ENCODE results near the gene DDX3Y. TPM values are rescaled to one million over a fixed set of nuclear protein-coding genes. Genes with fewer than 3 reads are reported as not detected.
A peak's percentile ranks its signal among the peaks of the same experiment; 100 is the strongest.

Gene DDX3Y
- total RNA-seq, result 100 to 1,000 TPM; 523 to 581 TPM
- total RNA-seq, result 0.58 to 1,227 reads per million in 2 donors

GRCh38 chrY:12904618-12905516, at the start of gene DDX3Y:
TSS of gene DDX3Y (plus strand) at chrY:12904868. CDS start at chrY:12904937, 69 bp downstream.
- DNase-seq (peak; percentile 59 to 75 (median 69)), ATAC-seq (peak; percentile 93)
- Mint-ChIP-seq H3K4me3 (peak within 1 kb of the TSS; percentile 98), H3K4me1 (peaks cover 13% of the 10 kb centered on the region), H3K27ac (peak within 1 kb of the TSS; percentile 97), H3K36me3 (ENCODE audit: low read depth) (no peaks in the 10 kb centered on the region), H3K27me3 (no peaks in the 10 kb centered on the region)
- H3K9me3 ChIP-seq (ENCODE audit: control insufficient read depth, low read length, poor library complexity, severe bottlenecking), result no peaks in the 10 kb centered on the region

- H3K9me3 ChIP-seq (ENCODE audit: control insufficient read depth, low read length, poor library complexity, severe bottlenecking), result no peaks in the 10 kb centered on the region
- peaks cover 2% of the 10 kb centered on the region for H3K4me1 Mint-ChIP-seq
- no peak overlapping the region for H3K27ac Mint-ChIP-seq
- ATAC-seq (no peak), DNase-seq (no peak)
- no peak overlapping the region for H3K4me3 Mint-ChIP-seq
- H3K36me3 Mint-ChIP-seq (ENCODE audit: low read depth), result peaks cover 3% of the 10 kb centered on the region
- H3K27me3 Mint-ChIP-seq, result no peaks in the 10 kb centered on the region
Measured at GRCh38 chrY:12855791-12856275, 48.8 kb upstream of the DDX3Y start.

GRCh38 chrY:12867960-12868359, 36.7 kb upstream of the DDX3Y start:
- Mint-ChIP-seq H3K4me1 (no peaks in the 10 kb centered on the region), H3K27me3 (no peaks in the 10 kb centered on the region), H3K36me3 (ENCODE audit: low read depth) (no peaks in the 10 kb centered on the region), H3K27ac (no peak overlapping the region), H3K4me3 (no peak overlapping the region)
- ATAC-seq (no peak), DNase-seq (no peak)
- H3K9me3 ChIP-seq (ENCODE audit: control insufficient read depth, low read length, poor library complexity, severe bottlenecking), result no peaks in the 10 kb centered on the region

- no peak overlapping the region for H3K27ac Mint-ChIP-seq
- no peaks in the 10 kb centered on the region for H3K36me3 Mint-ChIP-seq (ENCODE audit: low read depth)
- DNase-seq (no peak), ATAC-seq (no peak)
- H3K4me3 Mint-ChIP-seq, result no peak overlapping the region
- H3K4me1 Mint-ChIP-seq, result no peaks in the 10 kb centered on the region
- H3K27me3 Mint-ChIP-seq, result no peaks in the 10 kb centered on the region
- no peaks in the 10 kb centered on the region for H3K9me3 ChIP-seq (ENCODE audit: control insufficient read depth, low read length, poor library complexity, severe bottlenecking)
Measured at GRCh38 chrY:12896973-12897372, 7.7 kb upstream of the DDX3Y start.

GRCh38 chrY:12898604-12899003, 6.1 kb upstream of the DDX3Y start:
- Mint-ChIP-seq H3K27me3 (no peaks in the 10 kb centered on the region), H3K4me3 (no peak overlapping the region), H3K27ac (no peak overlapping the region), H3K4me1 (no peaks in the 10 kb centered on the region), H3K36me3 (ENCODE audit: low read depth) (no peaks in the 10 kb centered on the region)
- DNase-seq, result no peak
- ATAC-seq, result no peak
- no peaks in the 10 kb centered on the region for H3K9me3 ChIP-seq (ENCODE audit: control insufficient read depth, low read length, poor library complexity, severe bottlenecking)

GRCh38 chrY:12905517-12905872, 827 bp downstream of the DDX3Y start:
- Mint-ChIP-seq H3K4me1 (peaks cover 16% of the 10 kb centered on the region), H3K27ac (peak overlapping the region; percentile 97), H3K4me3 (peak overlapping the region; percentile 98), H3K27me3 (no peaks in the 10 kb centered on the region), H3K36me3 (ENCODE audit: low read depth) (no peaks in the 10 kb centered on the region)
- DNase-seq (peak; percentile 38 to 57 (median 44)), ATAC-seq (peak; percentile 48)
- H3K9me3 ChIP-seq (ENCODE audit: control insufficient read depth, low read length, poor library complexity, severe bottlenecking), result no peaks in the 10 kb centered on the region

GRCh38 chrY:12905895-12906294, 1.2 kb downstream of the DDX3Y start:
- peak overlapping the region; percentile 98 for H3K4me3 Mint-ChIP-seq
- H3K36me3 Mint-ChIP-seq (ENCODE audit: low read depth), result no peaks in the 10 kb centered on the region
- H3K27ac Mint-ChIP-seq, result peak overlapping the region; percentile 97
- H3K9me3 ChIP-seq (ENCODE audit: control insufficient read depth, low read length, poor library complexity, severe bottlenecking), result no peaks in the 10 kb centered on the region
- no peaks in the 10 kb centered on the region for H3K27me3 Mint-ChIP-seq
- no peak for DNase-seq
- ATAC-seq, result no peak
- peaks cover 16% of the 10 kb centered on the region for H3K4me1 Mint-ChIP-seq

- no peaks in the 10 kb centered on the region for H3K27me3 Mint-ChIP-seq
- no peak overlapping the region for H3K27ac Mint-ChIP-seq
- no peak overlapping the region for H3K4me3 Mint-ChIP-seq
- peaks cover 4% of the 10 kb centered on the region for H3K36me3 Mint-ChIP-seq (ENCODE audit: low read depth)
- no peaks in the 10 kb centered on the region for H3K9me3 ChIP-seq (ENCODE audit: control insufficient read depth, low read length, poor library complexity, severe bottlenecking)
- ATAC-seq (no peak), DNase-seq (no peak)
- peaks cover 11% of the 10 kb centered on the region for H3K4me1 Mint-ChIP-seq
Measured at GRCh38 chrY:12913541-12913940, 8.9 kb downstream of the DDX3Y start.

GRCh38 chrY:12928043-12928442, 23.4 kb downstream of the DDX3Y start:
- no peaks in the 10 kb centered on the region for H3K36me3 Mint-ChIP-seq (ENCODE audit: low read depth)
- H3K4me3 Mint-ChIP-seq, result no peak overlapping the region

GRCh38 chrY:12941725-12942687, 37.3 kb downstream of the DDX3Y start:
- DNase-seq, result no peak
- no peaks in the 10 kb centered on the region for H3K9me3 ChIP-seq (ENCODE audit: control insufficient read depth, low read length, poor library complexity, severe bottlenecking)
- peak overlapping the region; percentile 24 for H3K27ac Mint-ChIP-seq
- H3K36me3 Mint-ChIP-seq (ENCODE audit: low read depth), result no peaks in the 10 kb centered on the region
- no peaks in the 10 kb centered on the region for H3K4me1 Mint-ChIP-seq
- no peaks in the 10 kb centered on the region for H3K27me3 Mint-ChIP-seq
- H3K4me3 Mint-ChIP-seq, result no peak overlapping the region
- ATAC-seq, result no peak

More at GRCh38 chrY:12928043-12928442, 23.4 kb downstream of the DDX3Y start:
- H3K9me3 ChIP-seq (ENCODE audit: control insufficient read depth, low read length, poor library complexity, severe bottlenecking), result no peaks in the 10 kb centered on the region
- DNase-seq (no peak), ATAC-seq (no peak)
- Mint-ChIP-seq H3K27me3 (no peaks in the 10 kb centered on the region), H3K27ac (no peak overlapping the region), H3K4me1 (peaks cover 13% of the 10 kb centered on the region)

Other genes starting within 250 kb of the DDX3Y start
- 10 to 100 TPM; 46.4 to 49.1 TPM for gene USP9Y, start 203.6 kb upstream of the DDX3Y start, total RNA-seq